ENCODE data around the gene ZNF324B.
A peak's percentile ranks its signal among the peaks of the same experiment; 100 is the strongest.
"Not testable (repeated sequence)": the region's sequence is repeated elsewhere in the genome, so short reads cannot be mapped to it uniquely, and the experiment has no call there.

ZNF324B gene

GRCh38 chr19:58456111-58456510, 4.7 kb downstream of the ZNF324B start:
- no peak for TF ChIP-seq CTCF (IDR thresholded peaks at IDR 0.05; ENCODE audit: low read depth, low read length, missing control alignments)
- DNase-seq (ENCODE audit: low read depth): no peak

GRCh38 chr19:58460039-58460438, 8.6 kb downstream of the ZNF324B start:
- no peak overlapping the region for H3K4me3 ChIP-seq (ENCODE audit: low read depth, low read length)
- no peak for TF ChIP-seq CTCF (IDR thresholded peaks at IDR 0.05; ENCODE audit: low read depth, low read length, missing control alignments)
- DNase-seq (ENCODE audit: low read depth): no peak

More at GRCh38 chr19:58456111-58456510, 4.7 kb downstream of the ZNF324B start:
- H3K4me3 ChIP-seq (ENCODE audit: low read depth, low read length): no peak overlapping the region

- DNase-seq (ENCODE audit: low read depth): no peak
- no peak for TF ChIP-seq CTCF (IDR thresholded peaks at IDR 0.05; ENCODE audit: low read depth, low read length, missing control alignments)
- peak overlapping the region; percentile 97 for H3K4me3 ChIP-seq (ENCODE audit: low read depth, low read length)
Observed at GRCh38 chr19:58466089-58466759, 14.8 kb downstream of the ZNF324B start.

GRCh38 chr19:58466760-58467589, 15.6 kb downstream of the ZNF324B start, which contains the start of gene ZNF324:
ZNF324 (plus strand) TSS chr19:58467080; CDS start chr19:58469186, 2,106 bp downstream.
- DNase-seq (ENCODE audit: low read depth): peak; percentile 84
- no peak for TF ChIP-seq CTCF (IDR thresholded peaks at IDR 0.05; ENCODE audit: low read depth, low read length, missing control alignments)
- H3K4me3 ChIP-seq (ENCODE audit: low read depth, low read length): peak within 1 kb of the TSS; percentile 97

- DNase-seq (ENCODE audit: low read depth): no peak
- TF ChIP-seq CTCF (IDR thresholded peaks at IDR 0.05; ENCODE audit: low read depth, low read length, missing control alignments): no peak
- H3K4me3 ChIP-seq (ENCODE audit: low read depth, low read length): peak overlapping the region; percentile 44
Observed at GRCh38 chr19:58468216-58468839, 16.9 kb downstream of the ZNF324B start.

- TF ChIP-seq CTCF (IDR thresholded peaks at IDR 0.05; ENCODE audit: low read depth, low read length, missing control alignments): no peak
- no peak for DNase-seq (ENCODE audit: low read depth)
- H3K4me3 ChIP-seq (ENCODE audit: low read depth, low read length): no peak overlapping the region
Observed at GRCh38 chr19:58469241-58470013, 18.0 kb downstream of the ZNF324B start.

GRCh38 chr19:58470837-58471543, 19.6 kb downstream of the ZNF324B start:
- not testable (repeated sequence) for DNase-seq (ENCODE audit: low read depth); H3K4me3 ChIP-seq (ENCODE audit: low read depth, low read length)
